Activated T-helper 1 cell treated with anti-CD3 and anti-CD28 coated beads, Interleukin-2, amount 50 U/mL, for 16 hours (primary cell): ENCODE results near the gene MAPKAP1.

Experiments
- DNase-seq, 2 donors: peaks; one replicate each; pipeline ENCODE4 v3.0.0-alpha.2; 2020; ENCODE audit warnings: low read depth in 1 of 2, low spot score in 1 of 2

MAPKAP1 gene

DNA sequence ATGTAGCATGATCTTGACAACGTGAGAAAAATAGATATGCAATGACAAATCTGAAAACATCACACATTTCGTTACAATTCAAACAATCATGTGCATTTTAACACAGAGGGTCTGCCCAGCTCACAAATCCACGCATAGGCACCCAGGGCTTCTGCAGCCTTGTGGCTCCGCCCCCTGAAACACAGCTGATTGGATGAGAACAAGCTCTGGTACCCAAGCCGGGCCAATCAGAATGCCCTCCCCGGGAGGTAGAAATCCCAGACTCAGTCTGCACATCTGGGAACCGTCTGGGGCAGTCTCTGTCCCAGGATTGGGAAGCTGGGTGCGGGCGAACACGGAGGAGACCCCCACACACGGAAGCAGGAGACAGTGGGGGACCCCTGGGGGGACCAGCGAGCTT lies 307.8 kb downstream of the MAPKAP1 start:
- DNase-seq, result no peak

- DNase-seq, result no peak
These were observed 308.8 kb downstream of the MAPKAP1 start for GRCh38 chr9:125398243-125398642.

GRCh38 chr9:125397736-125398135 lies 309.3 kb downstream of the MAPKAP1 start:
- DNase-seq, result no peak

DNA sequence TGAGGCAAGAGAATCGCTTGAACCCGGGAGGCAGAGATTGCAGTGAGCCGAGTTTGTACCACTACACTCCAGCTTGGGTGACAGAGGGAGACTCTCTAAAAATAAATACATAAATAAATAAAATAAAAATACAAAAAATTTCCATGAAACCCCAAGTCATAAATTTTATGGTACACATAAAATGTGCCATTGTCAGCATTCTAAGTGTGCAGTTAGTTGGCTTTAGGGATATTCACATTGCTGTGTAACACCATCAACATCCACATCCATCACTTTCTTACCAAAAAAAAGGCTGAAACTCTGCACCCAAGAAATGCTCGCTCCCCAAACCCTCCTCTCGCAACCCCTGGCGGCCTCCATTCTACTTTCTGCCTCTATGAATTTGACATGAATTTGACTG lies 310.2 kb downstream of the MAPKAP1 start:
- no peak for DNase-seq

DNA sequence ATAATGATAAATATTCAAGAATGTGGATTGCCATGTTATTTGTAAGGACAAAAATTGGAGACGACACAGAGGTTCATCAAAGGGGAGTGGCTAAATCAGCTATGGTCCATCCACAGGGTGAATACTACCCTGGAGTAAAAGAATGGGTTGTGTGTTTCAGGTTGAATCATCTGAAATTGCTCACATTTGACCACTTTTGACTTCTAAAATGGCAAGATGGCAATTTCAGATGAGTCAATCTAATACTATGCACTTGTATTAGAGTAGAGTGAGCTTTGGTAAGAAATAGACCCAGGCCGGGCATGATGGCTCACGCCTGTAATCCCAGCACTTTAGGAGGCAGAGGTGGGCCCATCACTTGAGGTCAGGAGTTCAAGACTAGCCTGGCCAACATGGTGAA lies 313.6 kb downstream of the MAPKAP1 start:
- no peak for DNase-seq

DNA sequence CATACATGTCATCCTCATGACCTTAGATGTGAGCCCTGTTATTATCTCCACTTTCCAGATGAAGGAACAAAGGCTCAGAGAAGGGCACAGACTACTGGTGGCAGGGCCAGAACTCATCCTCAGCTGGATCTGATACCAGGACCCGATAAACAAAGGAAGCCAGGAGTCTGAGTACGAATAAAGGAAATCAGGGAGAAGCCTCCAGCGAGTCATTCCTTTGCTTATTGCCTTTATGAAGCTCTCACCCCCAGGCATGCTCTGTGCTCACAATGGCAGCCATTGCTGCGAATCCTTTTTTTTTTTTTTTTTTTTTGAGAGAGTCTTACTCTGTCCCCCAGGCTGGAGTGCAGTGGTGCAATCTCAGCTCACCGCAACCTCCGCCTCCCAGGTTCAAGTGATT lies 315.3 kb downstream of the MAPKAP1 start:
- no peak for DNase-seq

DNA sequence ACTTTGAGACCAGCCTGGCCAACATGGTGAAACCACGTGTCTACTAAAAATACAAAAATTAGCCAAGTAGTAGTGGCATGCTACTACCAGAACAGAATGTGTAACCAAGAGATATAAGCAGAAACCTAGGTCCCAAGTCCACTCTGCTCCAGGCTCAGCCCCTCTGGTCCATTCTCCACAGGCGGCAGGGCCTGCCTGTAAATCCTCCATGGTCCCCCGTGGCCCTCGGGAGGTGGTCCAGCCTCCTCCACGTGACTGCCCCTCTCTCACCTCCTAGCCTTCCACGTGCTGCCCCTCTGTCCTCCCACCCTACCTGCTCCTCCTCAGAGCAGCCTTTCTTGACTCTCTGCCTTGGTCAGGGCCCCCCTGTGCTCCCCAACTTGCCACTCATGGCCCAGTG lies 318.0 kb downstream of the MAPKAP1 start:
- no peak for DNase-seq

GRCh38 chr9:125387861-125388524 lies 319.0 kb downstream of the MAPKAP1 start:
- DNase-seq, result no peak
